SK-N-SH (cell line): Measurements from ENCODE around the gene CEBPZOS. TPM values are rescaled to one million over a fixed set of nuclear protein-coding genes. Genes with fewer than 3 reads are reported as not detected.

Source experiments
- CTCF ChIA-PET: fragments of 300-600, 350-600 bp; formaldehyde crosslinking; extraction: SDS; loops from one replicate; lab custom pipeline; 2021; lab: Yijun Ruan, JAX
- POLR2A ChIA-PET: fragments of 350-600 bp; sonication (Branson Sonifier 250); formaldehyde crosslinking; extraction: SDS; loops from one replicate; lab custom pipeline; 2020; ENCODE audit warnings: antibody characterized with exemption, inconsistent platforms; lab: Yijun Ruan, JAX
- DNase-seq: peaks from one replicate; pipeline ENCODE4 v3.0.0; 2012
- H2AFZ ChIP-seq: fragments of 200-600 bp; sonication (generic); 2 replicates; pipeline ENCODE4 v1.8.1; 2016; ENCODE audit warnings: antibody characterized with exemption, mild to moderate bottlenecking, low read depth
- H3F3A ChIP-seq: fragments of 200-600 bp; sonication (generic); replicated peaks from 2 replicates; pipeline ENCODE3; 2016; ENCODE audit warnings: antibody characterized with exemption, mild to moderate bottlenecking; ENCODE audit not compliant: insufficient read depth
- H3K27ac ChIP-seq, 2 experiments: fragments of 200-500 bp in 1 of 2; fragments of 200-600 bp in 1 of 2; sonication (Bioruptor generic) in 1 of 2; sonication (generic), shearing (Covaris generic) in 1 of 2; 2 replicates each; pipeline versions ENCODE4 v1.5.1 to v1.6.1; 2014 to 2016; ENCODE audit warnings: low read depth in 2 of 2, inconsistent platforms in 1 of 2, low read length in 1 of 2, mild to moderate bottlenecking in 1 of 2, mixed read lengths in 1 of 2
- H3K27me3 ChIP-seq: fragments of 200-600 bp; sonication (generic), shearing (Covaris generic); 2 replicates; pipeline ENCODE4 v1.6.1; 2016; ENCODE audit warnings: mixed run types; ENCODE audit not compliant: insufficient read depth
- H3K36me3 ChIP-seq, 2 experiments: fragments of 200-500 bp in 1 of 2; fragments of 200-600 bp in 1 of 2; sonication (Bioruptor generic) in 1 of 2; sonication (generic) in 1 of 2; replicated peaks in 1 of 2; 2 replicates each; pipeline versions ENCODE3 to v1.5.1; 2014 to 2016; ENCODE audit warnings: low read length in 1 of 2, mild to moderate bottlenecking in 1 of 2; ENCODE audit not compliant: insufficient read depth in 2 of 2, control insufficient read depth in 1 of 2
- H3K4me1 ChIP-seq, 2 experiments: fragments of 200-500 bp in 1 of 2; fragments of 200-600 bp in 1 of 2; sonication (Bioruptor generic) in 1 of 2; sonication (generic), shearing (Covaris generic) in 1 of 2; 2 replicates each; pipeline versions ENCODE4 v1.5.1 to v1.6.1; 2014 to 2016; ENCODE audit warnings: low read depth in 1 of 2, low read length in 1 of 2, mixed run types in 1 of 2; ENCODE audit not compliant: insufficient read depth in 2 of 2, control insufficient read depth in 1 of 2
- H3K4me2 ChIP-seq: fragments of 200-600 bp; sonication (generic), shearing (Covaris generic); 2 replicates; pipeline ENCODE4 v1.6.1; 2017; ENCODE audit warnings: mixed run types
- H3K4me3 ChIP-seq, 2 experiments: fragments of 200-500 bp in 1 of 2; fragments of 200-600 bp in 1 of 2; sonication (Bioruptor generic) in 1 of 2; sonication (generic), shearing (Covaris generic) in 1 of 2; 2 replicates each; pipeline versions ENCODE4 v1.5.1 to v1.8.1; 2014 to 2016; ENCODE audit warnings: low read depth in 2 of 2, inconsistent platforms in 1 of 2, low read length in 1 of 2, mild to moderate bottlenecking in 1 of 2, mixed read lengths in 1 of 2, moderate library complexity in 1 of 2
- H3K79me2 ChIP-seq: fragments of 200-600 bp; sonication (generic); 2 replicates; pipeline ENCODE4 v1.8.1; 2017; ENCODE audit warnings: mild to moderate bottlenecking; ENCODE audit not compliant: insufficient read depth
- H3K9ac ChIP-seq: fragments of 200-600 bp; sonication (generic); 2 replicates; pipeline ENCODE4 v1.6.1; 2017; ENCODE audit warnings: mixed run types
- H3K9me2 ChIP-seq: fragments of 200-600 bp; sonication (generic); 2 replicates; pipeline ENCODE4 v1.6.1; 2017; ENCODE audit warnings: mixed run types
- H3K9me3 ChIP-seq: fragments of 200-600 bp; sonication (generic); 2 replicates; pipeline ENCODE4 v1.6.1; 2017; ENCODE audit warnings: mixed run types, mild to moderate bottlenecking, moderate library complexity
- H4K20me1 ChIP-seq: fragments of 200-600 bp; sonication (generic); 2 replicates; pipeline ENCODE4 v1.6.1; 2017; ENCODE audit warnings: mild to moderate bottlenecking, mixed run types; ENCODE audit not compliant: insufficient read depth
- CHD2 ChIP-seq: fragments of 150-350 bp; IDR thresholded peaks from 2 replicates; pipeline ENCODE4 v1.6.1; 2018; ENCODE audit warnings: low read length; ENCODE audit not compliant: partially characterized antibody
- ELF1 ChIP-seq: IDR thresholded peaks from 2 replicates; pipeline ENCODE4 v1.4.0; 2012
- FOSL2 ChIP-seq: IDR thresholded peaks from 2 replicates; pipeline ENCODE4 v1.4.0; 2012; ENCODE audit warnings: low read depth, mild to moderate bottlenecking, moderate library complexity, borderline replicate concordance
- FOXJ3 ChIP-seq: sonication (generic); formaldehyde crosslinking; IDR thresholded peaks from 2 replicates; pipeline ENCODE4 v1.5.1; 2020; ENCODE audit warnings: mild to moderate bottlenecking, missing genetic modification reagents
- FOXM1 ChIP-seq: IDR thresholded peaks from 2 replicates; pipeline ENCODE4 v1.4.0; 2012; ENCODE audit warnings: low read depth, mild to moderate bottlenecking
- GATA2 ChIP-seq: sonication (generic); formaldehyde crosslinking; IDR thresholded peaks from 2 replicates; pipeline ENCODE4 v1.5.0; 2020; ENCODE audit warnings: mild to moderate bottlenecking, missing genetic modification reagents
- MEF2A ChIP-seq: IDR thresholded peaks from 2 replicates; pipeline ENCODE4 v1.4.0; 2012; ENCODE audit warnings: low read depth, borderline replicate concordance
- MXI1 ChIP-seq: IDR thresholded peaks from 2 replicates; pipeline ENCODE4 v1.6.1; 2012; ENCODE audit warnings: mild to moderate bottlenecking, low read depth, low read length, improper control_type of control experiment
- NFIC ChIP-seq: IDR thresholded peaks from 2 replicates; pipeline ENCODE4 v1.4.0; 2012; ENCODE audit warnings: borderline replicate concordance
- NRF1 ChIP-seq: IDR thresholded peaks from 2 replicates; pipeline ENCODE4 v1.6.1; 2012; ENCODE audit warnings: low read depth, mild to moderate bottlenecking, low read length
- POLR2AphosphoS5 ChIP-seq: IDR thresholded peaks from 2 replicates; pipeline ENCODE4 v1.6.1; 2012; ENCODE audit warnings: low read depth, low read length
- RAD21 ChIP-seq: IDR thresholded peaks from 2 replicates; pipeline ENCODE4 v1.6.1; 2012; ENCODE audit warnings: mild to moderate bottlenecking, low read length
- RFX5 ChIP-seq: IDR thresholded peaks from 2 replicates; pipeline ENCODE4 v1.6.1; 2012; ENCODE audit warnings: mild to moderate bottlenecking, improper control_type of control experiment, low read length
- SIN3A ChIP-seq: IDR thresholded peaks from 2 replicates; pipeline ENCODE4 v1.6.1; 2012; ENCODE audit warnings: low read depth, mild to moderate bottlenecking, low read length, moderate library complexity, borderline replicate concordance
- SMC3 ChIP-seq: IDR thresholded peaks from 2 replicates; pipeline ENCODE4 v1.6.1; 2012; ENCODE audit warnings: low read depth, low read length, improper control_type of control experiment
- TAF1 ChIP-seq: IDR thresholded peaks from 2 replicates; pipeline ENCODE4 v1.6.1; 2012; ENCODE audit warnings: low read depth, mild to moderate bottlenecking, low read length, moderate library complexity, borderline replicate concordance
- TCF12 ChIP-seq: IDR thresholded peaks from 2 replicates; pipeline ENCODE4 v1.4.0; 2012
- TEAD4 ChIP-seq: IDR thresholded peaks from 2 replicates; pipeline ENCODE4 v1.4.0; 2012; ENCODE audit warnings: mild to moderate bottlenecking, borderline replicate concordance; ENCODE audit not compliant: insufficient read depth
- YY1 ChIP-seq: IDR thresholded peaks from 2 replicates; pipeline ENCODE4 v1.4.0; 2012; ENCODE audit warnings: low read depth, mild to moderate bottlenecking
- WGBS: methylation state at CpG from one replicate; pipeline ENCODE4 v1.1.6; 2017; ENCODE audit warnings: low lambda C conversion rate; 5-methylcytosine and 5-hydroxymethylcytosine counted together
- polyA plus RNA-seq, 3 experiments: library from polyadenylated mRNA; depleted of rRNA; stranded (reverse); fragments of >200 nt; gene quantifications; 2 replicates each; pipeline ENCODE4 v1.2.3, GENCODE V29; 2012
- TF ChIP-seq, protein P1 (sequence below): IDR thresholded peaks from 2 replicates; pipeline ENCODE4 v1.4.0; 2012; ENCODE audit warnings: low read depth, borderline replicate concordance
- TF ChIP-seq, protein P2 (sequence below): IDR thresholded peaks from 2 replicates; pipeline ENCODE4 v1.6.1; 2012; ENCODE audit warnings: mild to moderate bottlenecking, low read depth, low read length, moderate library complexity
- TF ChIP-seq, protein P3 (sequence below): fragments of 200-600 bp; sonication (generic); IDR thresholded peaks from 2 replicates; pipeline ENCODE4 v1.6.1; 2017; ENCODE audit warnings: antibody characterized with exemption, mild to moderate bottlenecking, moderate library complexity
- TF ChIP-seq, protein P4 (sequence below): IDR thresholded peaks from 2 replicates; pipeline ENCODE4 v1.4.0; 2012; ENCODE audit warnings: low read depth
- TF ChIP-seq, protein P5 (sequence below): fragments of 150-350 bp; IDR thresholded peaks from 2 replicates; pipeline ENCODE4 v1.6.1; 2016; ENCODE audit warnings: mild to moderate bottlenecking, low read depth, low read length

CEBPZOS gene
- polyA plus RNA-seq, 1 of the 3 experiments (the other 2 are of a cell fraction): 27.5 TPM

DNA sequence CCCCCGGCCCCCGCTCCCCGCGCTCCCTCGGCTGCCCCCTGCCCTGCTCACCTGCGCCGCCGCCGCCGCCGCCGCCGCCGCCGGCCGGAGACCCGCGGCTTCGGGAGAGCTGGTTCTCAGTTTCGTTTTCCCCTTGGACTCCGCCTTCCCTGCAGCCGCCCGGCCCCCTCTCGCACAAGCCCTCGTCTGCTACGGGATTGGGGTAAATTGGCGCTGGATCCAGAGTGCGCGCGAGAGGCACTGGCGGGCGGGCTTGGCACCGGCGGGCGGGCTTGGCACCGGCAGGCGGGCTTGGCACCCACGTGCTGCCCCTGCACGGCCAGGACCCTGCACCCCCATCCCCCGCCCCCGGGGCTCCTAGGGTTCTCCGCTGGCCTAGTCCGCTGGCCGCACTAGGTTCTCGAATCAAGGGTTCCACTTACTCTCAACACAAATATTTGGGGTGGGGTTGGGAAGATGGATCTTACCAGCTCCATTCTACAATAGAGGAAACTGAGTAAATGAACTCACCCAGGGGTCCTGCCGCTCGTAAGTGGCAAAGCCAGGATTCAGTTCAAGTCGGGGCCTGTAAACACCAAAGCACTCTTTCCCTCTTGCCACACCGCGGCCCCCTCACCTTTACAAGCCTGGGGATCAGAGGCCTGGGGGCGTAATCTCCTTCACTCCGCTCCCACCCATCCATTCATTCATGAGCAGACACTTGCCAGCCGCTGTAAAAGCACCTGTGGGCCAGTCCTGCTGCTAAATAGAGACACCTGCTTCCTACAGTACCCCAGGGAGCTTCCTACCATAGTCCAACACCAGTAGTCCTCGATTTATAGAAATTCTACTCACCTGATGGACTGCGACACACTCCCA lies 39.2 kb upstream of the CEBPZOS start, which contains the start of gene EIF2AK2:
EIF2AK2 (minus strand) TSS at position 124 of the 858 bp plus-strand sequence. CDS start 9,174 bp downstream, outside the sequence.
- H3K36me3 ChIP-seq: peaks cover 0 to 9% of the 10 kb centered on the region in 2 experiments
- H4K20me1 ChIP-seq: no peaks in the 10 kb centered on the region
- H2AFZ ChIP-seq: peak within 1 kb of the TSS; percentile 89
- 27% methylated on average over 35 of the region's 55 CpGs for WGBS
- H3K9me2 ChIP-seq: no peaks in the 10 kb centered on the region
- peaks cover 10 to 15% of the 10 kb centered on the region in 2 experiments; a peak in 3 of 4 replicates for H3K4me1 ChIP-seq
- no peaks in the 10 kb centered on the region for H3K9me3 ChIP-seq
- peak within 1 kb of the TSS; percentile 68 for H3K4me3 ChIP-seq
- H3K27ac ChIP-seq: peak within 1 kb of the TSS; percentile 74 to 77
- H3K27me3 ChIP-seq: no peaks in the 10 kb centered on the region
- ChIA-PET CTCF (interaction anchor here (0.8 to 5.3 kb wide), 6 partner anchors 11 to 723 kb away, joined by 3 to 57 read pairs (median 4); no protein-coding TSS in a partner anchor), POLR2A (interaction anchor here (1.0 to 2.0 kb wide), 4 partner anchors 11 to 168 kb away, joined by 3 to 5 read pairs (median 4); partner anchors contain the start of genes CEBPZOS and PRKD3)
- peaks cover 46% of the 10 kb centered on the region for H3K79me2 ChIP-seq
- peak within 1 kb of the TSS; percentile 87 for H3K9ac ChIP-seq
- no peaks in the 10 kb centered on the region for H3F3A ChIP-seq
- DNase-seq: peak; percentile 100
- H3K4me2 ChIP-seq: peak within 1 kb of the TSS; percentile 86
- no peak for TF ChIP-seq SMC3
- no peak for TF ChIP-seq RFX5
- no peak for TF ChIP-seq FOXM1
- TF ChIP-seq GATA2 (CRISPR knock-in tag): no peak
- TF ChIP-seq, protein P1, sequence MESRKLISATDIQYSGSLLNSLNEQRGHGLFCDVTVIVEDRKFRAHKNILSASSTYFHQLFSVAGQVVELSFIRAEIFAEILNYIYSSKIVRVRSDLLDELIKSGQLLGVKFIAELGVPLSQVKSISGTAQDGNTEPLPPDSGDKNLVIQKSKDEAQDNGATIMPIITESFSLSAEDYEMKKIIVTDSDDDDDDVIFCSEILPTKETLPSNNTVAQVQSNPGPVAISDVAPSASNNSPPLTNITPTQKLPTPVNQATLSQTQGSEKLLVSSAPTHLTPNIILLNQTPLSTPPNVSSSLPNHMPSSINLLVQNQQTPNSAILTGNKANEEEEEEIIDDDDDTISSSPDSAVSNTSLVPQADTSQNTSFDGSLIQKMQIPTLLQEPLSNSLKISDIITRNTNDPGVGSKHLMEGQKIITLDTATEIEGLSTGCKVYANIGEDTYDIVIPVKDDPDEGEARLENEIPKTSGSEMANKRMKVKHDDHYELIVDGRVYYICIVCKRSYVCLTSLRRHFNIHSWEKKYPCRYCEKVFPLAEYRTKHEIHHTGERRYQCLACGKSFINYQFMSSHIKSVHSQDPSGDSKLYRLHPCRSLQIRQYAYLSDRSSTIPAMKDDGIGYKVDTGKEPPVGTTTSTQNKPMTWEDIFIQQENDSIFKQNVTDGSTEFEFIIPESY: peak; percentile 95
- TF ChIP-seq, protein P2, sequence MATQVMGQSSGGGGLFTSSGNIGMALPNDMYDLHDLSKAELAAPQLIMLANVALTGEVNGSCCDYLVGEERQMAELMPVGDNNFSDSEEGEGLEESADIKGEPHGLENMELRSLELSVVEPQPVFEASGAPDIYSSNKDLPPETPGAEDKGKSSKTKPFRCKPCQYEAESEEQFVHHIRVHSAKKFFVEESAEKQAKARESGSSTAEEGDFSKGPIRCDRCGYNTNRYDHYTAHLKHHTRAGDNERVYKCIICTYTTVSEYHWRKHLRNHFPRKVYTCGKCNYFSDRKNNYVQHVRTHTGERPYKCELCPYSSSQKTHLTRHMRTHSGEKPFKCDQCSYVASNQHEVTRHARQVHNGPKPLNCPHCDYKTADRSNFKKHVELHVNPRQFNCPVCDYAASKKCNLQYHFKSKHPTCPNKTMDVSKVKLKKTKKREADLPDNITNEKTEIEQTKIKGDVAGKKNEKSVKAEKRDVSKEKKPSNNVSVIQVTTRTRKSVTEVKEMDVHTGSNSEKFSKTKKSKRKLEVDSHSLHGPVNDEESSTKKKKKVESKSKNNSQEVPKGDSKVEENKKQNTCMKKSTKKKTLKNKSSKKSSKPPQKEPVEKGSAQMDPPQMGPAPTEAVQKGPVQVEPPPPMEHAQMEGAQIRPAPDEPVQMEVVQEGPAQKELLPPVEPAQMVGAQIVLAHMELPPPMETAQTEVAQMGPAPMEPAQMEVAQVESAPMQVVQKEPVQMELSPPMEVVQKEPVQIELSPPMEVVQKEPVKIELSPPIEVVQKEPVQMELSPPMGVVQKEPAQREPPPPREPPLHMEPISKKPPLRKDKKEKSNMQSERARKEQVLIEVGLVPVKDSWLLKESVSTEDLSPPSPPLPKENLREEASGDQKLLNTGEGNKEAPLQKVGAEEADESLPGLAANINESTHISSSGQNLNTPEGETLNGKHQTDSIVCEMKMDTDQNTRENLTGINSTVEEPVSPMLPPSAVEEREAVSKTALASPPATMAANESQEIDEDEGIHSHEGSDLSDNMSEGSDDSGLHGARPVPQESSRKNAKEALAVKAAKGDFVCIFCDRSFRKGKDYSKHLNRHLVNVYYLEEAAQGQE: no peak
- 0 out of 2 replicates have a peak, but pooled peaks have one; percentile 30 for TF ChIP-seq NRF1
- TF ChIP-seq MXI1: peak; percentile 89
- TF ChIP-seq, protein P3, sequence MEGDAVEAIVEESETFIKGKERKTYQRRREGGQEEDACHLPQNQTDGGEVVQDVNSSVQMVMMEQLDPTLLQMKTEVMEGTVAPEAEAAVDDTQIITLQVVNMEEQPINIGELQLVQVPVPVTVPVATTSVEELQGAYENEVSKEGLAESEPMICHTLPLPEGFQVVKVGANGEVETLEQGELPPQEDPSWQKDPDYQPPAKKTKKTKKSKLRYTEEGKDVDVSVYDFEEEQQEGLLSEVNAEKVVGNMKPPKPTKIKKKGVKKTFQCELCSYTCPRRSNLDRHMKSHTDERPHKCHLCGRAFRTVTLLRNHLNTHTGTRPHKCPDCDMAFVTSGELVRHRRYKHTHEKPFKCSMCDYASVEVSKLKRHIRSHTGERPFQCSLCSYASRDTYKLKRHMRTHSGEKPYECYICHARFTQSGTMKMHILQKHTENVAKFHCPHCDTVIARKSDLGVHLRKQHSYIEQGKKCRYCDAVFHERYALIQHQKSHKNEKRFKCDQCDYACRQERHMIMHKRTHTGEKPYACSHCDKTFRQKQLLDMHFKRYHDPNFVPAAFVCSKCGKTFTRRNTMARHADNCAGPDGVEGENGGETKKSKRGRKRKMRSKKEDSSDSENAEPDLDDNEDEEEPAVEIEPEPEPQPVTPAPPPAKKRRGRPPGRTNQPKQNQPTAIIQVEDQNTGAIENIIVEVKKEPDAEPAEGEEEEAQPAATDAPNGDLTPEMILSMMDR: no peak
- TF ChIP-seq NFIC: peak; percentile 18; the same call in 1 of the 2 replicates
- TF ChIP-seq FOXJ3 (CRISPR knock-in tag): no peak
- TF ChIP-seq TAF1: 0 out of 2 replicates have a peak, but pooled peaks have one; percentile 59
- TF ChIP-seq RAD21: no peak
- peak; percentile 98 for TF ChIP-seq CHD2
- no peak for TF ChIP-seq FOSL2
- peak; percentile 15; the same call in 1 of the 2 replicates for TF ChIP-seq POLR2AphosphoS5
- no peak for TF ChIP-seq MEF2A
- TF ChIP-seq, protein P4, sequence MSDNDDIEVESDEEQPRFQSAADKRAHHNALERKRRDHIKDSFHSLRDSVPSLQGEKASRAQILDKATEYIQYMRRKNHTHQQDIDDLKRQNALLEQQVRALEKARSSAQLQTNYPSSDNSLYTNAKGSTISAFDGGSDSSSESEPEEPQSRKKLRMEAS: peak; percentile 81
- TF ChIP-seq SIN3A: peak; percentile 64; the same call in 1 of the 2 replicates
- no peak for TF ChIP-seq ELF1
- no peak for TF ChIP-seq TCF12
- TF ChIP-seq, protein P5, sequence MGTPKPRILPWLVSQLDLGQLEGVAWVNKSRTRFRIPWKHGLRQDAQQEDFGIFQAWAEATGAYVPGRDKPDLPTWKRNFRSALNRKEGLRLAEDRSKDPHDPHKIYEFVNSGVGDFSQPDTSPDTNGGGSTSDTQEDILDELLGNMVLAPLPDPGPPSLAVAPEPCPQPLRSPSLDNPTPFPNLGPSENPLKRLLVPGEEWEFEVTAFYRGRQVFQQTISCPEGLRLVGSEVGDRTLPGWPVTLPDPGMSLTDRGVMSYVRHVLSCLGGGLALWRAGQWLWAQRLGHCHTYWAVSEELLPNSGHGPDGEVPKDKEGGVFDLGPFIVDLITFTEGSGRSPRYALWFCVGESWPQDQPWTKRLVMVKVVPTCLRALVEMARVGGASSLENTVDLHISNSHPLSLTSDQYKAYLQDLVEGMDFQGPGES: no peak
- TF ChIP-seq YY1: no peak
- no peak for TF ChIP-seq TEAD4
